ENCODE results near the gene ABCC3.
A peak's percentile ranks its signal among the peaks of the same experiment; 100 is the strongest.
"Not testable (repeated sequence)": the region's sequence is repeated elsewhere in the genome, so short reads cannot be mapped to it uniquely, and the experiment has no call there.

The ABCC3 gene

DNA sequence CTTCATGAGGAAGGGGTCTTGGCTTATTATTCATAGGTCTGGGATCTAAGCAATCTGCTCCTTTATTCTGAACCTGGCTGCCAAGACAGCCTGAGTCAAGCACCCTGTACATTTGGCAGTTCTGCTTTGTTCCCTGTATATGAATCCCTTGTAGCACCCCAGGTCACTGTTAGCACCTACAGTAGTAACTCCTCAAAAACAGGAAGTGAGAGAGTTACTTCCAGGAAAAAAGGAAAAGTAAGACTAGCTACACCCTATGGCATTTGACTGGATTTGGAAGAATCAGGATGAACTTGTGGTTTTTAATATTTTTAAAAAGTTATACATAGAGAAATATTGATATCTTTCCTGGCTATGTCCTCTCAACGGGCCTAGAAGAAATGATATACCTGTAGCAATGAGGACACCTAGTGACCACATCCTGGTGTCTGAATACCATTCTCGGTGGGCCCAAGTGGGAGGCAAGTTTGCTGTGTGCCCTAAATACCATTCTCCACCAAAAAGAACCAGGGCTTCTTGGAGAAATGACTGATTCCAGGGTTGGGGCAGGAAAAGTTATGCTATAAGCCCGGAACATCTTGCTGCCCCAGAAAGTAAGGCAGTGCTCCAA lies 63.1 kb downstream of the ABCC3 start:
- no peak for DNase-seq

DNA sequence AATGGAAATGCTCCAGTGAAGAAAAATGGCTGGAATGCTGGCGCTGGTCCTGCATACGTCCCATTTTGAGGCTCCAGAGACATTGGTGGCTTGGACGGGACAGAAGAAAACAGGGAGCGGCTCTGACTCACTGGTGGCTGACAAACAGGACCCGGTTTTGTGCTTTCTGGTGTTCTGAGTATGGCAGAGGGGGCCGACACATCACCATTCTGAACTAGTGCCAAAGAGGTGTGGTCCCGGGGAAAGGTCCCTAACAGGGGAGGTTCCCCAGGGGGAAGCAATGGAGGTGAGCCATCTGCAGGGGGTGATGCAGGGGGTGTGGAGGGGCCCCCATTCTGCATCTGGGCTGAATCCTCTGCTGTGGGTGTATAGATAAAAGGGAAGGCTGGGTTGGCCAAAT lies 64.7 kb downstream of the ABCC3 start:
- no peak for DNase-seq

DNA sequence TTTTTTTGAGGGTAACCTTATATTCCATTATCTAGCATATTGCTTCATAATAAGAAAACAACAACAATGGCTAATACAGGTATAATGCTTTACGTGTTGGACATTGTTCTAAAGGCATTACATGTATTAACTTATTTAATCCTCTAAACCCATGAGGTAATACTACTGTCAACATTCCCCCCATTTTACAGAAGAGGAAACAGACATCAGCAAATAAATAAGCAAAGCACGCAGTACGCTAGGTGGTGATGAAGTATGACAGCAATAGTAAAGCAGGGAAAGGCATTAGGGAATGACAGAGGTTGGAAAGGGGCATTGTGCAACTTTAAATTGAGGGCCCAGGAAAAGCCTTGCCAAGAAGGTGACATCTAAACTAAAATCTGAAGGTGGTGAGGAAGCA lies 68.5 kb downstream of the ABCC3 start:
- no peak for DNase-seq

DNA sequence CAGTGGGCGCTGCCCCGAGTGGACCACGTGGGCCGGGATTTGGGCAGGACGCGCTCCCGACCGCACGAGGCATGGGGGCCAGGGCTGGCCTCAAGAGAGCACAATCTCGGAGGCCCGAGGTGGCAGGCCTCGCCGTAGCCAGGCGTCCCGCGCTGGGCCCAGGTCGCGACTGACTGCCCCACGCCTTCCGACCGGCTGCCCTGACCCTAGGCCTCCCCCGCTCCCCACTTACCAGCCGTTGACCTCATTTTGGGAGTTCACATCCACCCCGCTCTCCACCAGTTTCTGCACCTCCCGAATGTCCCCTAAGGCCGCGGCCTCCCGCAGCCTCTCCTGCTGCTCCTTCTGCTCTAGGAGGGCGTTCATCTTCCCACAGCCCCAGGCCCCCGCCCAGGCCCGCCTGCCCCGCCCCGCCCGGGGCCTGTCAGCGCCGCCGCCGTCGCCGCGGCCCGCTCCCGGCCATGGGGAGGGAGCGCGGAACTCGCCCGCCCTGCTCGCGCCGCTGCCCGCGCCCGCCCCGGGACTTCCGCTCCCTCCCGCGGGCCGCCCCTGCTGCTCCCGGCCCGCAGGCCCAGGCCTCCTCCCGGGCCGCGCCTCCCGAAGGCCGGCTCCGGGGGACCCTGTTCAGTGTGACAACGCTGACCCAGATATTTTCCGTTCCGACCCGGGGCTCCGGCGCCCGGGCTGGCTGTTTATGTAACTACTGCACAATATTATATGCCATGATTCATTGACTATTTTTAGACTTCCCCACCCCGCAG lies 72.8 kb downstream of the ABCC3 start, which contains the start of gene ANKRD40:
Gene ANKRD40 (minus strand): TSS at position 626 of the 761 bp plus-strand sequence. CDS start 260 bp downstream, at position 366.
- DNase-seq, result peak; percentile 25 to 91 (median 80)

DNA sequence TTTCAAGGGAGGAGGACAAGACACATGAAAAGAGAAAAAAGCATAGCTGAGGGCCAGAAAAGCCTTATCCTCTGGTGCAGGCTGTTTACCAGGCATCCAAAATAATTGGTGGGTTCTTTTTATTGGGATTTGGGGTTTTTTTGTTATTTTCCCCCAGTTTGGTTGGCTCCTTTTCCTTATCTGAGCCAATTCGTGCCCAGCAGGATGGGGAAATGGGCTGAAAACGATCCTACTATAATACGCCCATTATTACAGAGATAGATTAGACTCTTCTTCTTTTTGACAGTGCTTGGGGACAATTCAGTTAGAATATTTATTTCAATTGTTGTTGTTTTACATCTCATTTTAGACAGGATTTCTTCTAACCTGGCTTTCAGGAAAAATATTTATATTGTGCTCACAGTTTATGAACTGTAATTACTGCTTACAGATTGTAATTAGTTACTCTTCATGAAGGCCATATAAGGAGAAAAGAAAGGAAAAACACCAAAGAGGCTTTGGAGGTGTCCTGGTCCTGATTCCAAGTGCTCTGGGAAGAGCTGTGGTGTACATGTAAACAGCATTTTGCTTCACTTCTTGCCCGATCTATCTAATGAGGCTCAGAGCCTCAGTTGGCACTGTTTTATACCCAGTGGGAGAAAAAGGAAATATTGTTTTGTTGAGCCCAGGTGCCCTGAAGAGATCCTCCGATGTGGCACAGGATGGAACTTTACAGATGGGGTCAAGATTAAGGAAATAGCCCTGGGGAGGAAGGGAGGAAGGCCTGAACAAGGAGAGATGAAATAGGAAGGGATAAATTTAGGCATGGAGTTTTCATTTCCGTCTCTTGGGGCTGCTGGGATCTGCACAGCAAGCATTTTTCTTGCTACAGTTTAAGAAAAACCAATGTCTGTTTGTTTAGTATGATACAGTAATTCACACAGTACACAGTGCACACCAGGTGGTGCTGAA lies 73.6 kb downstream of the ABCC3 start:
- DNase-seq, result peak in 11 of 56 donors; percentile 6 to 40 (median 16)

DNA sequence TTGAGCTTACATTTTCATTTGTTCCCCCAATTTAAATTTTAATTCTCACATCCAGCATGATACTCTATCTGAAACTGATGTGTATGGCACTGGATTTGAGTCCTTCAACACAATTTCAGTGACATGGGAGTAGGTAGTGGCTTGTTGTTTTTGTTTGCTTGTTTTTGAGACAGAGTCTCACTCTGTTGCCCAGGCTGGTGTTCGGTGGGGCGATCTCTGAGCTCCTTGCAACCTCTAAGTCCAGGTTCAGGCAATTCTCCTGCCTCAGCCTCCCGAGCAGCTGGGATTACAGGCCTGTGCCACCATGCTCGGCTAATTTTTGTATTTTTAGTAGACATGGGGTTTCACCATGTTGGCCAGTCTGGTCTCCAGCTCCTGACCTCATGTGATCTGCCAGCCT lies 74.4 kb downstream of the ABCC3 start:
- DNase-seq, result not testable (repeated sequence)

DNA sequence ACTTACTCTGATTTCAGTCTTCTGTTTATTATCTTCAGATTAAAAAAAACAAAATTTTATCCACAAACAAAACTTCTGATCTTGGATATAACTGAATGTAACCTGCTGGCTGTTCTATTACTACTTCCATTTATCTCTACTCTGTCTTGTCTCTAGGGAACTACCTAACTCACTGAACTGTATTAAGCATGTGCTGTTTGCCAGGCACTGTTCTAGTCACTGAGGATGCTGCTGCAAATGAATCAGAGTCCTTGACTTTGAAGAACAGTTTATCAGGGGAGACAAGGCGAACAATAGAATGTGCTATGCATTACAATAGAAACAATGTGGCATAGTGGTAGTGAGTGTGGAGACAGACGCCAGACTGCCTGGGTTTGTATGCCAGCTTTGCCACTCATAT lies 75.3 kb downstream of the ABCC3 start:
- no peak for DNase-seq

DNA sequence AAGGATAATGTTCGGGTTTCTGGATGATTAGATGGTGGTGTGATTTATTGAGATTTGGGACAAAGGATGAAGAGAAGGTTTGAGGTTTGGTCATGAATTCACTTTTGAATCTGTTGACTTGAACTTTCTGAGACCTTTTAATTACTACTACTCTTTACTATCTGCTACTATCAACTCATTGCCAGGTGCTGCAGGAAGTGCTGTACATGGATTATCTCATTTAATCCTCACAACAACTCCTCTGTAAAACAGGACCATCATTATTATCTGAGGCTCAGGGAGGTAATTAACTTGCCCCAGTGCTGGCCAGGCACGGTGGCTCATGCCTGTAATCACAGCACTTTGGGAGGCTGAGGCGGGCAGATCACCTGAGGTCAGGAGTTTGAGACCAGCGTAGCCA lies 76.0 kb downstream of the ABCC3 start:
- DNase-seq, result no peak

DNA sequence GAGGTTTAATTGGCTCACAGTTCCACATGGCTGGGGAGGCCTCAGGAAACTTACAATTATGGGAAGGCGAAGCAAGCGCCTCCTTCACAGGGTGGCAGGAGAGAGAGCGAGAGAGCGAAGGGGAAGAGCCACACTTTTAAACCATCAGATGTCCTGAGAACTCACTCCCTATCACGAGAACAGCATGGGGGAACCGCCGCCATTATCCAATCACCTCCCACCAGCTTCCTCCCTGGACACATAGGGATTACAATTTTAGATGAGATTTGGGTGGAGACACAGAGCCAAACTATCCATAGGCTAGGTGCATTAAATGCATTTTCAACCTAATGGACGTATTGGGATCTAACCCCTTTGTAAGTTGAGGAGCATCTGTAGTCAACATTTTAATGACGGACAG lies 78.0 kb downstream of the ABCC3 start:
- no peak for DNase-seq

DNA sequence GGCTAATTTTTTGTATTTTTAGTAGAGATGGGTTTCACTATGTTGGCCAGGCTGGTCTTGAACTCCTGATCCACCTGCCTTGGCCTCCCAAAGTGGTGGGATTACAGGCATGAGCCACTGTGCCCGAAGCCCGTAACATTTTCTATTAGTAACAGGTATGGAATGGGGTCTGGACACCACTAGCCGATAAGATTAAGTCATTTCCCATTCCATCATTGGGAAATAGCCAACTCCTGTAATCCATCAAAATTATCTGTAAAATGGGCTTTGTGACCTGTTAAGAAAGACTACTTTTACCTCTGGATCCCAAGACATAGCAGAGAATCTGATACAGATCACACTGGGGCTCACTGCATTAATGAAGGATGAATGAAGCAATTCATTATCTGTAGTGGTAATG lies 80.8 kb downstream of the ABCC3 start:
- DNase-seq, result no peak

DNA sequence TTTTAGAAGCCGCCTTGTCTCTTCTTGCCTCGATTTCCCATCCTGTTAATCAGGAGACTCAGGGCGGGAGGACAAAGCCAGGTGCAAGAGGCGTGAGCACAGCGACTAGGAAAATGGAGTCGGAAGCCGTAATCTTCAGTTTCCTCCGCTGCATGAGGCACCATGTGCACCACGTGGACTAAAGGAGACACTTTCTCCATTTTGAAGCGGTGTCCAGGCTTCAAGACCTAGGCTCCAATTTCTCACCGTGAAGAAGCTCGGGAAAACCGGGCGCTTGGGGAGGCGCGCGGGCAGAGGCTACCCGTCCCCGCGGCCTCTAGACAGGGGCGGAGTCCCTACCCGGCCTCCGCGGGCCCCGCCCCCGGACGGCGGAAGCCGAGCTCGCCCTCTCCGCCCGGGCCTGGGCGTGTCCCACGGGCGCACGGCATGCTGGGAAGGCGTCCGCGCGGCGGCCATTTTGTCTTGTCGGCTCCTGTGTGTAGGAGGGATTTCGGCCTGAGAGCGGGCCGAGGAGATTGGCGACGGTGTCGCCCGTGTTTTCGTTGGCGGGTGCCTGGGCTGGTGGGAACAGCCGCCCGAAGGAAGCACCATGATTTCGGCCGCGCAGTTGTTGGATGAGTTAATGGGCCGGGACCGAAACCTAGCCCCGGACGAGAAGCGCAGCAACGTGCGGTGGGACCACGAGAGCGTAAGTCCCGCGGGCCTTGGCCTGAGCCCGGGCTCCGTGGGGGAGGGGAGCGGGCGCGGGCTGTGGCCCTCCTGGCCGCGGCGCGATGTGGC lies 84.7 kb downstream of the ABCC3 start, which contains the start of gene LUC7L3:
Gene LUC7L3 (plus strand): TSS at position 460 of the 780 bp plus-strand sequence. CDS start 130 bp downstream, at position 590.
- peak; percentile 54 to 95 (median 87) for DNase-seq

DNA sequence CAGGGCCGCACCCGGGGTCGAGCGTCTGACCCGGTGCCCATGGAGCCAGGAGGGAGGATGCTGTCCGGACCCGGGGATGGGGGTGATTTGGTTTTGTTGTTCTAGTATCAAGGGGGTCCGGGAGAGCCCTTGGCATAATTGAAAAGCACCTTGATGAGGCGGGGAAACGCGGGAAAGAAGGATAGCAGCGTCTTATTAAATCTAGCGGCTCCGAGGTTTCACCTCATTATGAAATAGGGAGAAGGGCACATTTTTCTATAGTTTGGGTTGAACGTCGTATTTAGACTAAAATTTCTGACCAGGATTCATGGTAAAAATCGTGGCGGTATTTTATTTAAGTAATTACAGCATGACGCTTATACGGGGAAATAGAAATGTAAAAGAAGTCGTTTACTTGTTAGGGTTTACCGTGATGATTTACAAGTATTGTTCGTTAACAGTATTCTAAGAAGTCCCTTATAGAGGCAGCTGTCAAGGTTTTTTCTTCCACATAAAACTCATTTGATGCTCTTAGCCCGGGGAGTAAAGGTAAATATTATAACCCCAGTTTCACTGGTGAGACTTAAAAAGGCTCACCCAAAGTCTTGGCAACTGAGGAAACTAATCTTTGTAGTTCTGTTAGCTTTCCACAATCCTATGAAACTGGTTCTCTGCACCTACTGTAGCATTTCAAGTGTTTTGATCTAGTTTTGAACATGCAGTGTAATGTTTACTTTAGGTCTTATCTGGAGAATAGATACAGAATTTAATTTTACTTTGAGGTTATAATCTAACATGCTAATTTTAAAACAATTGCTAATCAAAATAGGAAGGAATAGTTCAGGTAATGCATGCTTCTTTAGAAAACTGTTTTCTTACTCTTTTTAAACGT lies 85.5 kb downstream of the ABCC3 start:
- peak in 4 of 56 donors; percentile 32 to 57 (median 42) for DNase-seq

DNA sequence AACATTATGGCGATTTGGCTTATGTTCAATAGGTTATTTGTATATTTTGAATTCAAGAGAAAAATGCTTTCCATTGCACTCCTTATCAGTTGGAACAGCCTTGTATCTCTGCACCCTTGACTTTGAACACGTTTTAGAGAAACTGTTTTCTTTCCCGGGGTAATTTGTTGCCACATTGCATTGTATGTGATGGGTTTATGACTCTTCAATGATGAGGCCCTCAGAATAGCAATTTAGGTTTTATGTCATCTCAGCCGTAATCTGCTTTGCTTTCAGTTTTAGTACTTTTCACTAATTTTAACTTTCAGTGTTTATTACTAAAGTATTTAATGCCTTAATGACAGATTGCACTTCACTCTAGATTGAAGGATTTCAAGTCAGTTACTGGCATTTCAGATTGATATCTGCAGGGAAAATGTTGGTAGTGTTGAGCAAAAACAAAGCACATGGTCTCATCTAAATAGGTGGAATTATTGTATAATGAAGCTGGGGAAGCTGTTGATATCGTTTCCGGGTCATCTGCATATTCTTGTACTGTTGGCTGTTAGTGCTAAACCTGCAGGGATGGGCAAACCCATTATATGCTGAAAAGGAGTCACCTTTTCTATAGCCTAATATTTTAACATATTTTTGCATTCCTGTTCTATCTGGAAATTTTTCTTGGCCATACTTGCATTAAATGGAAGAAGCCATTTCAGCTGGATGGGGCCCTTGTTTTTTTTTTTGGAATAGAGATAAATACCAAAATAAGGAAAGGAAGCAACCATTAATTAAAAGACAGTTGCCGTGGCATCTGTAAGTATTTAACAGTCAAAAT lies 86.7 kb downstream of the ABCC3 start:
- no peak for DNase-seq

DNA sequence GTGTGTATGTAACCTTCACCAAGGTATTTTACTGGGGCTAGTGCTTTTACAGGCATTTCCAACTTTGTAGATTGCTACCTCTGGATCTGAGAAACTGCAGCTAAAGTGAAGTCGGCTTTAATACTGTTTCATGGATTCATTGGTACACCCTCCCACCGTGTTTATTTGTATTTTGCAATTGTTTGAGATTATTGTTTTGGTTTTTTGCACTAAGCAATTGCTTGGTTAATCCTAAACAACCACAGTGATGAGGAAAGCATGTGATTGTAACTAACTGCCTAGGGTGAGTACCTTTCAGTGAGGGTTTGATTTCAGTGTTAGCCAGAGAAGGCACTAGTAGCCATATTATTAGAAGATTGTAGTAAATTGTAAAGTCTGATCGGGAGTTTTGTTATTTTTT lies 88.1 kb downstream of the ABCC3 start:
- DNase-seq, result no peak

DNA sequence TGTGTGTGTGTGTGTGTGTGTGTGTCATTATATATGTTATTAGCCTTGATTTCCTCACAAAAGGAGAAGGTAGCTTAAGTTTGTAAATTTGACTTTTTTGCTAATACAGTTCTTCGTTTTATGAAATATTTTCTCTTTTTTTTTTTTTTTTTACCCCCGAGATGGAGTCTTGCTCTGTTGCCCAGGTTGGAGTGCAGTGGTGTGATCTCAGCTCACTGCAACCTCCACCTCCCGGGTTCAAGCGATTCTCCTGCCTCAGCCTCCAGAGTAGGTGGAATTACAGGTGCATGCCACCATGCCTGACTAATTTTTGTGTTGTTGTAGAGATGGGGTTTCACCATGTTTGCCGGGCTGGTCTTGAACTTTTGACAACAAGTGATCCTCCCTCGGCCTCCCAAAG lies 89.9 kb downstream of the ABCC3 start:
- DNase-seq, result not testable (repeated sequence)

DNA sequence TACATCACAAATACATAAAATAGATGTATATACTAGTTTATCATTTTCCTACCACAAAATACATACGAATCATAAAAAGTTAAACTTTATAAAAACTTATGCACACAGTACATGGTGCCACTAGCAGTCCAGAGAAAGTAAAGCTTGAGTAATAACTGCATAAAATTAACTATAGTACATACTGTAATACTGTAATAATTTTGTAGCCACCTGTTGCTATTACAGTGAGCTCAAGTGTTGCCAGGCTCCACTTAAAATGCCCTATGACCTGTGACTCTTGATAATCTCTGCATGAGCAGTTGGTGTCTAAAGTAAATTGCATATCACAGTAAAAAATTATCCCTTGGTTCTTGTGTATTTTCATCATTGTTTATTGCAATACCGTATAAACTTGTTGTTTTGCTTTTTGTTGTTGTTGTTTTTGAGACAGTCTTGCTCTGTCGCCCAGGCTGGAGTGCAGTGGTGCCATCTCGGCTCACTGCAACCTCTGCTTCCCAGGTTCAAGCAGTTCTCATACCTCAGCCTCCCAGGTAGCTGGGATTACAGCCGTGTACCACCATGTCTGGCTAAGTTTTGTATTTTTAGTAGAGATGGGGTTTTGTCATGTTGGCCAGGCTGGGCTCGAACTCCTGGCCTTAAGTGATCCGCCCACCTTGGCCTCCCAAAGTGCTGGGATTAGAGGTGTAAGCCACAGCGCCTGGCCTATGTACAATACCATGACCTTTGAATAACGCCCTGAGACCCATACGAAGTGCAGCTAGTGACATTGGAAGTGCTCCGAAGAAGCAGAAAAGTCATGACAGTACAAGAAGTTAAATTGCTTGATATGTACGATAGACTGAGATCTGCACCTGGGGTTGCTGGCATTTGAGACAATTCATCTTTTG lies 91.3 kb downstream of the ABCC3 start:
- no peak for DNase-seq

DNA sequence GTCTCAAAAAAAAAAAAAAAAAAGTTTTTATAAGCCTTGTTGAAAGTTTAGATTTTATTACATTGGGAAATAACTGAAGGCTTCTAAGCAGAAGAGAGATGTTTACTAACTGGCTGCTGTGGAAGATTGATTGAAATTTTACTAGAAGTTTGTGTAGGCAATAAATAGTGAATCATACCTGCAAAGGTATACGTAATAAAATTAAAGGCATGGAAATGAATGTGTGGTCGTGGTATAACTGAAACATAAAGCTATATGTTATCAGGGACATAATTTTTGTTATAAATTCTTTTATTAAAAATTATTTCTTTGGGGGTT lies 93.4 kb downstream of the ABCC3 start:
- no peak for DNase-seq

All from amygdala (tissue), 56 donors.